Measurements from ENCODE around the gene TOR1B. TPM values are rescaled to one million over a fixed set of nuclear protein-coding genes. Genes with fewer than 3 reads are reported as not detected.

The TOR1B gene
- total RNA-seq, 1 experiment from 2014 or later = 18.8 TPM

- TF ChIP-seq AFF4 (CRISPR knock-in tag; IDR thresholded peaks at IDR 0.05; ENCODE audit: borderline replicate concordance) (no peak), RELA (CRISPR knock-in tag; IDR thresholded peaks at IDR 0.05; ENCODE audit: borderline replicate concordance) (no peak), ZBTB21 (CRISPR knock-in tag; IDR thresholded peaks at IDR 0.05; ENCODE audit: borderline replicate concordance) (no peak), GTF2I (CRISPR knock-in tag; conservative IDR thresholded peaks at IDR 0.05) (no peak), PRDM15 (CRISPR knock-in tag; IDR thresholded peaks at IDR 0.05) (no peak), ATF1 (CRISPR knock-in tag; IDR thresholded peaks at IDR 0.05) (no peak), ZNF232 (CRISPR knock-in tag; IDR thresholded peaks at IDR 0.05) (no peak), TCF7 (CRISPR knock-in tag; IDR thresholded peaks at IDR 0.05; ENCODE audit: low read depth) (no peak), IRF1 (CRISPR knock-in tag; IDR thresholded peaks at IDR 0.05) (no peak), ZNF138 (CRISPR knock-in tag; conservative IDR thresholded peaks at IDR 0.05) (no peak), ZNF423 (CRISPR knock-in tag; IDR thresholded peaks at IDR 0.05) (no peak), SP1 (CRISPR knock-in tag; conservative IDR thresholded peaks at IDR 0.05) (no peak), ZNF281 (CRISPR knock-in tag; IDR thresholded peaks at IDR 0.05) (no peak), ELF4 (CRISPR knock-in tag; IDR thresholded peaks at IDR 0.05; ENCODE audit: low read depth) (no peak), TEAD4 (CRISPR knock-in tag; IDR thresholded peaks at IDR 0.05) (no peak), MXD4 (CRISPR knock-in tag; IDR thresholded peaks at IDR 0.05; ENCODE audit: borderline replicate concordance) (no peak), ATF6 (CRISPR knock-in tag; IDR thresholded peaks at IDR 0.05) (no peak)
Observed at GRCh38 chr9:129769669-129770068, 33.3 kb upstream of the TOR1B start (continued).
